NK-92 (cell line): ENCODE results near the gene PPP5C.
"Not testable (repeated sequence)": the region's sequence is repeated elsewhere in the genome, so short reads cannot be mapped to it uniquely, and the experiment has no call there.

Experiments
- DNase-seq: peaks from one replicate; lab custom pipeline; 2025; ENCODE audit not compliant: unreplicated experiment; lab: John Stamatoyannopoulos, UW

The PPP5C gene

DNA sequence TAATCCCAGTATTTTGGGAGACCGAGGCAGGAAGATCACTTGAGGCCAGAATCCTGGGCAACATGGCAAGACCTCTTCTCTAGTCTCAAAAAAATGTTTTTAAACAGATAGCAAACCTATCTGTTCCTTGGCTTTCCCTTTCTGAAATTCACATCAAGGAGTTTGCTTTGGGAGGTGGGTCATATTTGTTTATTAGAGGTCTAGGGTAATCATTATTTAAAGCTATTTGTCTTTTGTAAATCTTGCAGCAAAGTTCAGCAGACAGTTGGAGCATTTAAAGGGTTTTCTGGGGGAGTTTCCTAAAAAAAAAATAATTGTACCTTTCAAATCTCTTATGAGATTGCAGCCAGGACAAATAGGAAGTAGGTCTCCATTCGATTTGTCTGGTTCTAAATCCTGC, 17.5 kb downstream of the PPP5C start:
- no peak for DNase-seq

DNA sequence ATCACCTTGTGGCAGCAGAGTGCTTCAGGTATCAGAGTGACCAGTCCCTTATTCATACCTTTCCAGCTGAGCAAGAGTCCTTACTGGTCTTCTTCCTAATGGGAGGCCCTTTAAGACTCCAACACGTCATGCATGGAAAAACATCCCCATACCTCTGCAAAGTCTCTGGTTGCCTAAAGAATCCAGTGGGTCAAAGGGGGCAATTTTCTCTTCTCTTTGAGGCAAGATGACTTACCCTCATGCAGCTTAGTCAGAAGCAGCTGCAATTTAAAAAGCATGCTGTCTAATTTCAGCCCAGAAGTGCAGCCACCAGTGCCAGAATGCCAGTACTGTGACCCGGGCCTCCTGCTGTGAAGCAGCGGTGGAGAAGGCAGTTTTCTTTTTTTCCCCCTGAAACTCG, 18.7 kb downstream of the PPP5C start:
- DNase-seq: no peak

DNA sequence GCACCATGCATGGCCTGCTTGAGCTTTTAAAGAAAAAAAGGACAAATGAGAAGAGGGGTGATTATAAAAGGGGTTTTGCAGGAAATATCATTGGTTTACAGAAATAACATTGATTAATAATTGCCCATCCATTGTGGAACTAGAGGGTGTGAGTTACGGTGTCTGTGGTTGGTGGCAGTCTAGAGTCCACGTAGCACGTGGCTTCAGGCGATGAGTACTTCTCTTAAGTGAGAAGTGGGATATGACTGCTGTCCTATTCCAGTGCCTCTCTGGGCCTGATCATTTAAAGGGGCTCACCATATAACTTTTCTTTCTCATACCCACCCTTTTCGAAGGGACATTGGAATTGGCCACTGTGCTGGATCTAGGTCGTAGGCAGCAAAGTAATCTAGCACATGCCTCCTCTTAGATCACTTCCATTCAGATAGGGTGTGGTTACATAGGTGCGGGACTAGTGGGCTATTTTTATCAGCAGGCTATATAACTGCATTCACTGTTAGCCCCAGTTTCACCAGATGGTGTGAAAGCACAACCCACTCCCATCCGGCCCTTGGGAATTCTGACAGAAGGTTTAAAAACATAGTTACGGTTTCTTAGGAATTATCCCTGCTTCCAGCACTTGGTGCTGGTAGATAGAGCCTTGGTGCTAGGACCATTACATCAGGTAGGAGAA, 19.9 kb downstream of the PPP5C start:
- DNase-seq: no peak

DNA sequence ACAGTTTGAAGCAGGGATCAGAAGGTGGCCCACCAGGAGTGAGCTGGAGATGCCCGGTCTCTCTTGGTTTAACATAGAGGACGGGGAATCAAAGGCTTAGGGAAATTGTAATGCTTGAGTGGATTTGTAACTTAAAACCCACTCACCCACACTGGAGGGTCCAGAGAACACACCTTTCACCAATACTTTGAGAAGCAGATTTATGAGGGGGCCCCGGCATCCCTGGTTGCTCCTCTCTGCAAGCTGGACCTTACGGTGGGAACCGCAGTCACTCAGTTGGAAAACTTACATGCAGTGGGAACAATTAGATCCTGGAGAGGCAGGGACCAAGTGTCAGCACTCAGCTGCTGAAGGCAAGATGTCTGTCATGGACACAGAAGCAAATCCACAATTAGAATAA, 20.5 kb downstream of the PPP5C start:
- DNase-seq: no peak

DNA sequence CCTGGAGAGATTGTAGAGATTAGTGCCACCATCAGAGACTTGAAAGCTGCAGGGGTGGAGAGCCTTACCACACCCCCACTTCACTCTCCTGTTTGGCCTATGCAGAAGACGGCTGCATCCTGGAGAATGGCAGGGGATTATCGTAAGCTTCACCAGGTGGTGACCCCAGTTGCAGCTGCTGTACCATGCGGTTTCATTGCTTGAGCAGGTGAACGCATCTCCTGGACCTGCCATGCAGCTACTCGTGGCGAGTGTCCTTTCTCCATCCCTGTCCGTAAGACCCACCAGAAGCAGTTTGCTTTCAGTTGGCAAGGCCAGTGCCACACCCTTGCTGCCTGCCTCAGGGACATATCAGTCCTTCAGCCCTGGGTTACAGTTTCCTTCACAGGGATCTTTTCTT, 21.2 kb downstream of the PPP5C start:
- no peak for DNase-seq

DNA sequence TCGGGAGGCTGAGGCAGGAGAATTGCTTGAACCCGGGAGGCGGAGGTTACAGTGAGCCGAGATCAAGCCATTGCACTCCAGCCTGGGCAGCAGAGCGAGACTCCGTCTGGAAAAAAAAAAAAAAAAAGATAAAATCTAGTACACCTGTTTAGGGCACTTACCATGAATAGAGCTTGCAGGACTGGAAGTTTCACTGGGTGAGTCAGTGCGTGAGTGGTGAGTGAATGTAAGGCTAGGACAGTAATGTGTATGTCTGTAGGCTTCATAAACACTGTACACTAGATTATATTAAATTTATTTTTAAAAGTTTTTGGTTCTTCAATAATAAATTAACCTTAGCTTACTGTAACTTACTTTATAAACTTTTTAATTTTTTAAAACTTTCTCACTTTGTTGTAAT, 22.9 kb downstream of the PPP5C start:
- DNase-seq: no peak

DNA sequence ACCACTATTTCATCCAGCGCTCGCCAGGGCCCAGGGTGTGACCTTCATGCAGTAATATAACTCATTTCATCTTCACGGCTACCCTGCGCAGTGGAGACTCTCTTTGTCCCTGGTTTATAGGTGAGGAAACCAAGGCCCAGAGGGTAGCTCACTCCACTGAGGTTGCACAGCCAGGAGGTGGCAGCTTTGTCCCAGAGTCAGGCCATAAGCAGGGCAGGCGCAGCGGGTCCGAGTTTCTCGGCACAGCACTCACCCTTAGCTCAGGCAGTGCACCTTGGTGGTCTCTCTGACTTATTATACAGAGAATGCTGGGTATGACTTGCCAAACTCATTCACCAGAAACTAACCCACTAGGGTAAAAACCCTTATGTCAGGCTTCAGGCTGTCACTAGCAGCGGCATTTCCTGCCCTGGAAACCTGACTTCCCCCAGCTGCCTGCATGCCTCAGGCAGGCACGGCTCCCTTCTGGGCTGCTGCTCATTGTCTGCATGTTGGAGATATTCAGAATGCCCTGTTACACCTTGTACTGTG, 24.5 kb downstream of the PPP5C start:
- no peak for DNase-seq

DNA sequence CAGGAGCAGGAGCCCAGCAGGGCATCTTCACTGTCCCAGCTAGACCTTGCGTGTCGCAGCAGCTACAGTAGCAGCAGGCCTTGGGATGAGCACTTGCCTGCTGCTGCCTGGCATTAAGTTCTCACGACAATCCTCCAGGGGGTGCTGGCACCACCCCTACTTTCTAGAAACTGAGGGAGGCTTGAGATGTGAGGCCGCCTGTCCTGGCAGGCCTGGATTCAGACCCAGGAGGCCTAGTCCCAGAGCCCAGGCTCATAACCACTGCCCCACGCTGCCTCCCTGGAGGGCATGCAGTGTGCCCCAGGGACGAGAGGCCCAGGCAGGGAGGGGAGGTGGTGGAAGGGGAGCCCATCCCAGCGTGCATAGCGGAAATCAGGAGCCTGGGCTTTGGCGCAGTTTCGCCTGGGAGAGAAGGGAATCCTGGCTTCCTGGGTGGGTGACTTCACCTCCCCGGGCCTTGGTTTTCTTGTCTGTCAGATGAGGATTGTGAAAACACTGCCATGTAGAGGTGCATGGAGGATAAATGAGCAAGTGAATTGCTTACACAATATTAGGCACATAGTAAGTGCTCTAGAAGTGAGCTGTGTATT, 26.1 kb downstream of the PPP5C start:
- DNase-seq: no peak

DNA sequence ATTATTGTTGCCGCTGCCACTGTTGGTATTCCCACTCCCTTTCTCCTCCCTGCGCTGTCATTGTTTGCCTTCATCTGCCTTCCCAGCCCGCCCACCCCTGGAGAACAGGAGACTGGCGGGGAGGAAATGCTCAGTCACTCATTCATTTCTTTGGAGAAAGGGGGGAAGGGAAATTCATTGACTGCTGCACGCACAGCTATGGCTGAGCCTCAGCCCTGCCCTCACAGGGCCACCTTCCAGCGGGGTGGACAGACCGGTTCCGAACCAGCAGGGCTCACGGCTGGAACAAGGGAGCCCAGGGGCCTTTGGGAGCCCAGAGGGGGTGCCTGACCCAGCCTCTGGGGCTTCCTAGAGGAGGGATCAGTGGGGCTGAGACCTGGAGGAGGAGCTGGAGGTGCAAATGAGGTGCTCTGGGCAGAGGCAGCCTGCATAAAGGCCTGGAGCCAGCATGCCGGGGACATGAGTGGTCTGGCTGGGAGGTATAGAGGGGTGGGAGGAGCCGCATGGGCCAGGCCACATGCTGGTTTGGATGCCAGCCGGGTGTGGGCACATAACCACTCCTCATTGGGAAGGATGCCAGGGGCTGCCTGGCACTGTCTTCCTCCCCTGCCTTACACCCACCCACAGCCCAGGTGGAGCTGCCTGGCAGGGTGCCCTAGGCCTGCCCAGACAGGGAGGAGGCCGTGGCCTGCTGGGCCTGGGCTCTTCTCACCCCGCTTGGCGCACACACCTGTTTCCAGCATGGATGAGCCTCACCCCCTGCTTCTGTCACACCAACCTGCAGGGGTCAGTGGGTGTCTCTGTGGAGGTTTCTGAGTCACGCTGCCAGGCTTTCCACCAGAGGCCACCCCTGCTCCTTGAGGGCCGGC, 26.8 kb downstream of the PPP5C start:
- no peak for DNase-seq

DNA sequence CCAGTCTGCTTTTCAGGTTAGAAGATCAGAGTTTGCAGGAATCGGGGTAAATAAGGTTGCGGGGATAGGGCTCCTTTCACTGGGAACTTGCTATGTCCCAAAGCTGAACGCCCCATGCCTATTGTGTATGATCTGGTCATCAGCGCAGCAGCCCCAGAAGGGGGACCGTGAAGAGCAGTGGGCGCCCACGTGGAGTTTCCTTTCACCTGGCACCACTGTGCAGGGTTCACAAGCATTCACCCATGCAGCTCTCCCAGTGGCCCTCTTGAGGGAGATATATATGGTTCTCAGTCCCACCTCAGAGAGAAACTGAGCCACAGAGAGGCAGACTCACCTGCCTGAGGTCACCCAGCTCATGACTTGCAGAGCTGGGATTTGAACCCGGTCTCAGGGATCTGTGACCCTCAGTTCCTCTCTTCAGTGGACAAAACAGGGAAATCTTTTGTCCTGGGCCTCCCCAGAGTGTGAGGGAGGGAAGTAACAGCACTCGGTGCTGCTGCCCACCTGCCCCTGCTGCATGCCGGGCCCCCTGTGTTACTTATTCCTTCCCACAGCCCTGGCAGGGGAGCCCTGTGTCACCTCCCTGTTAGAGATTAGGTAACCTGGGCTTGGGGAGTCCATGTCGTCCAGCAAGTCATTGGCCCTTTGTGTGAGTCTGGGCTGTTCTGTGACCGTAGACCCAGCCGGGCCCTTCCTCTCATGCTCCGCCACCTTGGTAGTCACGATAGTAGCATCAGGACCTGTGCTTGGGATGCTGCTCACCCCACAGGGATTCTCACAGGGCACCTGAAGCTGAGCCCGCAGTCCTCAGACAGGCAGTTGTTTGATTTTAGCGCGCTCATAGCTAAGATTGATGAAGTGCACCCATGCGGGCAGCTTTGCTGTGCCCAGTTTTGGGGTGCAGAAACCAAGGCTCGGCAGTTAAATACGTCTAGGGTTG, 27.9 kb downstream of the PPP5C start:
- no peak for DNase-seq

DNA sequence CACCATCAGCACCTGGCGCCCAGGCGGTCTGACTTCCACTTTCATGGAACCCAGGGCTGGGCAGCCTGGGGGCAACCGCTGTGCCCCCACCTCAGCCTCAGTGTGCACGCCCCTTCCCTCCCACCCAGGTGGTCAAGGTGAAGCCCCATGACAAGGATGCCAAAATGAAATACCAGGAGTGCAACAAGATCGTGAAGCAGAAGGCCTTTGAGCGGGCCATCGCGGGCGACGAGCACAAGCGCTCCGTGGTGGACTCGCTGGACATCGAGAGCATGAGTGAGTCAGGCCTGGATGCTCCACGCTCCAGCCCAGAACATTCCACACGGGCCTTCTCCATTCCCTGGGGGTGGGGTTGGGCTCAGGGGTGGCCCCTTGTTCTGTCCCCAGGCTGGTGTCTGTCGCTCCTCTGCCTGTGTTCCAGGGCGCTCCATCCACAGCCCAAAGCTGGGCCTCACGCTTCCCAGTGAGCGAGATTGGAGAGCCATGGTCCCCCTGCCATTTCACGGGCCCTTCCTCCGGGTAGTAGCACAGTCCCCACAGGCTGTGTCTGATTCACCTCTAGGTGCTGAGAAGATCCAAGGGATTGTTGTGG, 28.7 kb downstream of the PPP5C start:
- not testable (repeated sequence) for DNase-seq

DNA sequence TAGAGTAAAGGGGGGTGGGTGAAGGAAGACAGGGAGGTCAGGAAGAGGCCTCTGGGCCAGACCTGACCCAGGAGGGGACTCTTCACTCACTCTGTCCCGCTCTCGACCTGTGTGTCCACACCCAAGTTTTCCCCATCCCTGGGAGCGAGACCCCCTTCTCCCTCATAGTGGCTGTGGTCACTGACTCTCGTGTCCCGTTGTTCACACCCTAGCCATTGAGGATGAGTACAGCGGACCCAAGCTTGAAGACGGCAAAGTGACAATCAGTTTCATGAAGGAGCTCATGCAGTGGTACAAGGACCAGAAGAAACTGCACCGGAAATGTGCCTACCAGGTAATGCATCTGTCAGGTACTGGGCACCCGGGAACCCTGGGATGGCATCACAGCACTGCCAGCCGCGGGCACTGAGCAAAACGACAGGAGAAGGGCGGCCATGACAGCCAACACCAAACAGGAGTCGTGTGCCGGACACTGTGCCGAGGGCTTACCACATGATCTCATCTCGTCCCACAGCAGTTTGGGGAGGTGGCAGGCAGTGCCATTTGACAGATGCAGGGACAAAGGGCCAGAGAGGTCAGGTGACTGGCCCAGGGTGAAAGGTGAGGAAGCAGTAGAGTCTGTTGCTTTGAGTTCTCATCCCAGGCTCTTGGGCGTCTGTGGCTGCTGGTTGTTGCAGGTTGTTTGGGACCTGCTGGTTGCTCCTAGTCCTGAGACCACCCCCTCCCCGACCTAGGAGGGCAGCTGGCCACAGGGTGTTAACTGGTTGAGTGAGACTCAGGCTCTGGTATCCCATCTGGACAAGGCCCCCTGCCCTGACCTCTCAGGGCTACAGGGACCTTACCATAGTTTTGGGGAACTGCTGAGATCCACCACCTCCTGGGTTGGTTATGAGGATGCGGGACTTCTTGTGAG, 29.6 kb downstream of the PPP5C start:
- DNase-seq: no peak

DNA sequence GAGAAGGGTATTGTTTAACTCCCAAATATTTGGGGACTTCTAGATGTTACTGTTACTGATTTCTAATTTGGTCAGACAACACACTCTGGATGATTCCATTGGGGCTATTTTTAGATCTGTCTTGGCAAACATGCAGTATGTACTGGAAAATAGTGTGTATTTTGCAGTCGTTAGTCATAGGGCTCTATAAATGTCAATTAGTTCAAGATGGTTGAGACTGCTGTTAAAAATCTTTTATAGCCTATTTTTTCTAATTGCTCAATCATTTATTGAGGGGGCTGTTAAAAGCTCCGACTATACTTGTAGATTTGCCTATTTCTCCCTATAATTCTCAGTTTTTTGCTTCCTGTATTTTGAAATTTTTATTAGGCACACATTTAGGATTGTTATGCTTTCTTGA, 31.4 kb downstream of the PPP5C start:
- DNase-seq: no peak

DNA sequence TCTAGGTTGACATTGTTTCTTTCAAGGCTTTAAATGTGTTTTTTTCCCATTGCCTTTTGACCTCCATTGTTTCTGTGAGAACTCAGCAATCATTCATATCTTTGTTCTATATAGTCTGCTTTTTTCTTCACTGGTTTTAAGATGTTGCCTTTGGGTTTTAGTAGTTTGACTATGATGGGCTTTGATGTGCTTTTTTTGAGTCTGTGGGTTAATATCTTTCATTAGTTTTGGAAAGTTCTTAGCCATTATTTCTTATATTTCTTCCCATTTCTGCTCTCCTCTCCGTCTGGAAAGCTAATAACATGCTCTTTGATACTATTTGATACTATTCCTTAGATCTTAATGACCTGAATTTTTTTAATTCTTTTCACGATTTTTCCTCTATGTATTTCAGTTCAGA, 33.8 kb downstream of the PPP5C start:
- DNase-seq: no peak

DNA sequence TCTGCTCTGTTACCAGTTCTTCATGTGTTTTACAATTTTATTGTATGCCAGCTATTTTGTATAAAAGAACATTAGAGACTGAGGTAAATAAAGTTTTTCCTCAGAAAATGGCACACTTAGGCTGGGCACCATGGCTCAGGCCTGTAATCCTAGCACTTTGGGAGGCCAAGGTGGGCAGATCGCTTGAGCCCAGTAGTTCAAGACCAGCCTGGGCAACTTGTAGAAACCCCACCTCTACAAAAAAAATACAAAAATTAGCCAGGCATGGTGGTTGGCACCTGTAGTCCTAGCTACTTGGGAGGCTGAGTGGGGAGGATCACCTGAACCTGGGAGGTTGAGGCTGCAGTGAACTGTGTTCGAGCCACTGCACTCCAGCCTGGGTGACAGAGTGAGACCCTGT, 34.5 kb downstream of the PPP5C start:
- DNase-seq: no peak

DNA sequence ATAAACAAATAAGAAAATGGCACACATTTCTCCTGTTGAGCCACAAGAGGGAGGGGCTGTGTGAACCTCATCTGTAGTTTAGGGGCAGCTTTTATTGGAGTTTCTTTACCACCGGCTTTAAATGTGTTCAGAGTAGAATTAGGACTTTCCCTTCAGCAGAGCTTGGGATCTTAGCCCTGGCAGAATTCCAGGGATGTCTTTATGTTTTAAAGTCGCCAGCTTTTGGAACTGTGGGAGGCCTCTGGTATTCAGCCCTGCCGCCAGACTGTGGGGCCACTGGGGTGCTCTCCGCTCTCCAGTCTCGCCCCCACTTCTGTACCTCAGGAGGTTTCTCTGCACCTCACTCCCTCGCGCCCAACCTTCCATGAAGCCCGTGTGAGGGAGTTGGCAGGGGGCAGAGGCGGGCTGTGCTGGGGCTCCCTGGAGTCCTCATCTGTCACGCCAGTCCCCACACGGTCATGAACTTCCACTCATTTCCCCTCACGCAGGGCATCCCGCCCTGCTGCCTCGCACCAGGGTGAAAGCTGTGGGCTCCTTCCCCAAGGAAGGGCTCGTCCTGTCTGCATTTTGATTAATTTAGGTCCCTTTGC, 35.0 kb downstream of the PPP5C start:
- DNase-seq: no peak

DNA sequence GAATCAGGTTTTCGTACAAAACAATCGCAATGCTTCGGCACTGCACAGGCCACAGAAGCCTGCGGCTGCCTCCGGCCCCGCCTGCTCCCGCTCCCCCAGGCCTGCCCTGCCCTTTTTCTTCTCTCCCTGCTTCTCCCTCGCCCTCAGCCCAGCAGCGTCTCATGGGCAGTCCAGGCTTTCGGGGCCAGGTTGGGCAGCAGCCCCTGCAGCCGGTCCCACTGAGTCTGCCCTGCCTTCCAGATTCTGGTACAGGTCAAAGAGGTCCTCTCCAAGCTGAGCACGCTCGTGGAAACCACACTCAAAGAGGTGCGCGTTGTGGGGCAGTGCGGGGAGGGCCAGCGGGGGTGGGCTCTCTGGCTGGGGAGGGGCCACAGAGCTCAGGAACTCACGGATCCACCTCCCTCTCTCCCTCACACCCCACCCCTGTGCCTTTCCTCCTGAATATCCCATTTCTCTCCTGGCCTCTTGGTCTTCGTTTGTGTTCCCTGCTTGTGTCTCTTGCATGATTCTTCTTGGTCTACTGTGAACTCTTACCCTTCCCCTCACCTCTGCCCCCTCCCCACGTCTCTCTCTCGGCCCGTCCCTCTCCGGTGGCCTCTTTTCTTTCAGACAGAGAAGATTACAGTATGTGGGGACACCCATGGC, 36.4 kb downstream of the PPP5C start:
- DNase-seq: no peak

DNA sequence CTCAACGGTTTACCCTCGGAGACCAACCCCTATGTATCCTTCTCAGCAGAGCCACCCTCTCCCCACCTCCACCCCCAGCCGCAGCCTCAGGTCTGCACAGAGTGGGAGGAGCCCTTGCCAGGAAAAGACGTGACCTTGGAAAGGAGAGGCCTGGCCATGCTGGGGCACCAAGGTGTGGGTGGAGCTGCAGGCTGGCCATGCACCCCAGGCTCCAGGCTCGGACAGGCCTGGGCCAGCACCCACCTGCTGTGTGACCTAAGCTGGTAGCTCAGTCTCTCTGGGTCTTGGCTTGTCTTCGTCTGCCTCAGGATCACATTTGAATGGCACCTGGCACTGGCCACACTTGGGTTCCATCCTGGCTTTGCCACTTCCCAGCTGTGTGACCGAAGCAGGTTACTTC, 37.0 kb downstream of the PPP5C start:
- DNase-seq: no peak

DNA sequence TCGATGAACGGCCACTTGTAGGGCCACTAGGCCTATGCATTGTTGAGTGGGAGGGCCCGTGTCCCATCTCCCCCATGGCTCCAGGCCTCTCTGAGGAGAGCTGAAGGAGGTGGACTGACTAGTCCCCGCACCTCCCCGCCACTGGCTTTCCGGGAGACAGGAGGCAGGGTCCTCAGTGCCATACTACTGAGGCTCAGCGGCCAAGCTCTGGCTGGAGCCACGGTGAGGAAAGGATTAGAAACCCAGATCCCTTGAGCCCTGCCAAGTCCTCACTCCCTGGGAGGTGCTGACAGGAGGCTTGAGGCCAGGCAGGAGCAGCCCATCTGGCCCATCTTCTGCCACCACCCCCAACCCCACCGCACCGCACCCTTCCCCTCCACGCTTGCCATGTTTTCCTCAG, 37.5 kb downstream of the PPP5C start:
- DNase-seq: no peak
